Natural killer cell treated with Interleukin-12 subunit alpha and Interleukin-12 subunit beta and Interleukin-15 and Interleukin-18, amount 100 ng/mL, for 72 hours (primary cell): Measurements from ENCODE around the gene MC5R. TPM values are rescaled to one million over a fixed set of nuclear protein-coding genes. Genes with fewer than 3 reads are reported as not detected.

Source experiments
- ATAC-seq, 2 donors: fragments of 150-1000 bp; cut with Tn5 transposase in 1 of 2; sonication (Bioruptor Pico), chemical (Tn5 transposase) in 1 of 2; 2 replicates each; pipeline ENCODE4 v1.10.0; 2021
- DNase-seq: peaks from one replicate; pipeline ENCODE4 v3.0.0; 2022; ENCODE audit warnings: low spot score
- H3K27ac Mint-ChIP-seq, 2 donors: 1 replicate in 1 of 2; 2 replicates in 1 of 2; pipeline ENCODE4 v1.8.0; 2022; ENCODE audit warnings: mixed read lengths in 2 of 2, mild to moderate bottlenecking in 1 of 2, moderate library complexity in 1 of 2
- H3K27me3 Mint-ChIP-seq, 2 donors: 1 replicate in 1 of 2; 2 replicates in 1 of 2; pipeline ENCODE4 v1.8.0; 2022; ENCODE audit warnings: mixed read lengths in 2 of 2
- H3K36me3 Mint-ChIP-seq: one replicate; pipeline ENCODE4 v1.8.0; 2022; ENCODE audit warnings: mixed read lengths
- H3K4me1 Mint-ChIP-seq, 2 donors: 1 replicate in 1 of 2; 2 replicates in 1 of 2; pipeline ENCODE4 v1.8.0; 2022; ENCODE audit warnings: low read depth in 2 of 2, mixed read lengths in 2 of 2, mild to moderate bottlenecking in 1 of 2
- H3K4me3 Mint-ChIP-seq: one replicate; pipeline ENCODE4 v1.8.0; 2022; ENCODE audit warnings: mixed read lengths
- H3K9me3 Mint-ChIP-seq: 2 replicates; pipeline ENCODE4 v1.8.0; 2022; ENCODE audit warnings: mixed read lengths
- total RNA-seq, 2 donors: library from RNA; stranded (reverse); gene quantifications; one replicate each; pipeline ENCODE4 v1.2.3, GENCODE V29; 2022

MC5R gene
- not detected for total RNA-seq

DNA sequence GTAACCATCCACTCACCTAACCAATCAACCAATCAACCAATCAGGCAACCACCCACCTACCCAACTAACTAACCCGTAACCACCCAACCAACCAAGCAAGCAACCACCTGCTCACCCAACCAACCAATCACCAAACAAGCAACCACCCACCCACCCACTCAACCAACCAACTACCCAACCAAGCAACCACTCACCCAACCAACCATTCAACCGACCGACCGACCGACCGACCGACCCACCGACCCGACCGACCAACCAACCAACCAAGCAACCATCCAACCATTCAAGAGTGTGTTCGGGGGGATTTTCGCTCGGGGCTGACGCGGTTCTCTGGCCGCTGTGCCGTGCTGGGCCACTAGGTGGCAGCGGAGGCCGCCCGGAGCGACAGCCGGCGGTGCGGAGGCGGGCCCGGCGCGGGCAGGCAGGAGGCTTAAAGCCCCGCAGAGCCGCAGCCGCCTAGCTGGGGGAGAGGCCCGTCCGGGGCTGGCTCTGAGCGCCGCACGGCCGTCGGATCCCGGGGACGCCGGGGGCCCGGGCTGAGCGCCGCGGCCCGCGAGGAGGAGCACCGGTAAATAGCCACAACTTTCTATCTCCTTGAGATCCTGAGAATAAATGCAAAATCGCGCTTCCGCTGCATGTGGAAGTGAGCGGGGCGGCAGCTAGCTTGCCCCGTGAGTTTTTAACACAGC is at the start of gene MC5R:
TSS of gene MC5R (plus strand) at position 443 of the 689 bp plus-strand sequence. CDS start 1,617 bp downstream, outside the sequence.
- H3K9me3 Mint-ChIP-seq = no peaks in the 10 kb centered on the region
- H3K27ac Mint-ChIP-seq = no peak within 1 kb of the TSS
- peak within 1 kb of the TSS; percentile 30 for H3K4me3 Mint-ChIP-seq
- H3K4me1 Mint-ChIP-seq = peaks cover 0 to 4% of the 10 kb centered on the region in 2 donors
- ATAC-seq (peak; percentile 87 to 88), DNase-seq (peak; percentile 79)
- H3K36me3 Mint-ChIP-seq = no peaks in the 10 kb centered on the region
- peaks cover 22 to 31% of the 10 kb centered on the region in 2 donors for H3K27me3 Mint-ChIP-seq

DNA sequence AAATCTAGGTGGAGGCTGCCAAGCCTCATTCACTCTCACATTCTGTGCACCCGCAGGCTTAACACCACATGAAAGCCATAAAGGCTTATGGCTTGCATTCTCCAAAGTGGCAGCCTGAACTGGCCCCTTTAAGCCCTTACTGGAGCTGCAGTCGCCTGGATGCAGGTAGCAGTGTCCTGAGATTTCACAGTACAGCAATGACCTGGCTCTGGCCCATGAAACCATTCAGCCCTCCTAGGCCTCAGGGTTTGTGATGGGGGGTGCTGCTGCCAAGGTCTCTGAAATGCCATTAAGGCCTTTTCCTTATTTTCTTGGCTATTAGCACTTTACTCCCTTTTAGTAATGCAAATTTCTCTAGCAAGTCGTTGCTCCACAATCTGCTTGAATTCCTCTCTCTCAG is 48.9 kb upstream of the MC5R start:
- no peak overlapping the region for H3K27ac Mint-ChIP-seq
- peaks cover 7 to 13% of the 10 kb centered on the region in 2 donors for H3K27me3 Mint-ChIP-seq
- ATAC-seq (no peak), DNase-seq (no peak)
- no peaks in the 10 kb centered on the region for H3K4me1 Mint-ChIP-seq
- peaks cover 6% of the 10 kb centered on the region for H3K36me3 Mint-ChIP-seq
- H3K9me3 Mint-ChIP-seq = no peaks in the 10 kb centered on the region
- H3K4me3 Mint-ChIP-seq = no peak overlapping the region

DNA sequence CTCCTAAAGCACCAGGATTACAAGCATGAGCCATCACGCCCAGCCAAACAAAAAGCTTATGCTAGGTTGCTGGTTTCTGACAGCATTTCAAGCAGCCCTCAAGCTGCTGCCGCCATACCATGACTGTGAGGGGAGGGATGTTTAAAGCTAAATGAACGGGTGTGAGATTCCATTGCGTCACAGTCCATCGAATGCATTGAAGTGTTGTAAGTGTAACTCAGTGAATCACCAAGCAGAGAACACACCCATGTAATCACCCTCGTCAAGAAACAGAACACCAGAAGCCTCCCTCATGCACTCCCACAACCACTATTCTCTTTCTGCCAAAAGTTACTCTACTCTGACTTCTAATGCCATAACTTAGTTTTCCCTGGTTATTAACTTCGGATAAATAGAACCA is 32.8 kb upstream of the MC5R start:
- Mint-ChIP-seq H3K36me3 (no peaks in the 10 kb centered on the region), H3K9me3 (no peaks in the 10 kb centered on the region), H3K27ac (no peak overlapping the region), H3K4me1 (no peaks in the 10 kb centered on the region), H3K27me3 (peaks cover 12 to 19% of the 10 kb centered on the region in 2 donors), H3K4me3 (no peak overlapping the region)
- ATAC-seq (no peak), DNase-seq (no peak)

DNA sequence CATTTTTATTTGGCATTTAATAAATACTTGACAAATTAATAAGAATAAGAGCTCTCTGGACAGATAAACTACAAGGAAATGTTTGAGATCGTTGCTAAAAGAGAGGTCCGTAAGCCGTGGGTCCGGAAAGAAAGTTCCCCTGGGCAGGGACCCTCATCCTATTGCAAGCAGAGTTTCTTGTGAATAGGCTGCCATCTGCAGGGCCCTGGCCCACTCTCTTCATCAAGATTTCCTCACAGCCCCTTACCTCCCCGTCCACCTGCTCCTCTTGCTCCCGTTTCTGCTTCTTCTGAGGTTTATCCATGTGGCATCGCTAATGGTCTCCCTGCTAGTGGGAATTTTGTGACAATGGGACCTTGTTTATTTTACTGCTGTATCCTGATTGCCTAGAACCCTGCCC is 30.1 kb upstream of the MC5R start:
- H3K9me3 Mint-ChIP-seq = no peaks in the 10 kb centered on the region
- DNase-seq (no peak), ATAC-seq (no peak)
- no peak overlapping the region for H3K4me3 Mint-ChIP-seq
- H3K27ac Mint-ChIP-seq = no peak overlapping the region
- H3K27me3 Mint-ChIP-seq = peaks cover 21 to 28% of the 10 kb centered on the region in 2 donors
- no peaks in the 10 kb centered on the region for H3K4me1 Mint-ChIP-seq
- H3K36me3 Mint-ChIP-seq = no peaks in the 10 kb centered on the region

DNA sequence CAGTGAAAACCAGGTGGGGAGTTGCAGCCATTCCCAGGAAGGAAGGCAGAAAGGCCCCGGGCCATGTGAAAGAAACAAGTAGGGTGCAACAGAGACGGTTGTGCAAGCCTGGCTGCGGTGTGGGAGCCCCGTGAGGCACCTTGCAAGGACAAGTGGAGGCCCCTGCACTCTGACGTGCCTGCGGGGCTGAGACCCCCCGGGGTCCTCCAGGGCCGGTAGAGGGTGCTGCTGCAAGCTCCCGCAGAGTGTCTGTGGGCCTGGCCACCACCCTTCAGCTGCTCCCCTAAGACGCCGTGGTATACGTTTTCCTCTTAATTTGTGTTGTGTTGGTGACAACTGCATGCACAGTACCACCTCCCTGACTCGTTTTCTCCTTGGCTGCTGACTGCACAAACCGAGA is 27.4 kb upstream of the MC5R start:
- ATAC-seq = no peak
- DNase-seq = no peak
- no peaks in the 10 kb centered on the region for H3K9me3 Mint-ChIP-seq
- no peak overlapping the region for H3K27ac Mint-ChIP-seq
- H3K4me1 Mint-ChIP-seq = peaks cover 0 to 4% of the 10 kb centered on the region in 2 donors
- H3K36me3 Mint-ChIP-seq = no peaks in the 10 kb centered on the region
- H3K4me3 Mint-ChIP-seq = no peak overlapping the region
- H3K27me3 Mint-ChIP-seq = peaks cover 25 to 38% of the 10 kb centered on the region in 2 donors

DNA sequence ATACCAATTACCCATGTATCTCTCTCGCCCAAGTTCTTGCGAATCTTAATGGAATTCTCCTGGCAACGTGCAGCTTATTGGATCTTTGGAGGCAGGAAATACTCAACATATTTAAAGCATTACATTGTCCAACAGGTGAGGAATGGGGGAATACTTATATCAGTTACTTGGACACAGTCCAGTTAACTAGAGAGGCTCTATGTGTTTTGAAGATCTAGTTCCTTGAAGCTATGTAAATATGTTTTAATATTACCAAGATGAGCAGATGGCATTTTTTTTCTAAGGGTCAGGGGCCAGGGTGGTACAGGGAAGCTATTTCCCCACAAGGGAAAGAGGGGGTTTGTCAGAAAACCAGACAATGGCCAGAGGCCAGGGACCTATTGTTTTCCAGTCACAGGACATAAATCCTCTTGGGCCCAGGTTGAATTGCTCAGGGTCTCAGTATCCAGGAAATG is 26.8 kb upstream of the MC5R start:
- DNase-seq (no peak), ATAC-seq (no peak)
- H3K27ac Mint-ChIP-seq = no peak overlapping the region
- peaks cover 0 to 4% of the 10 kb centered on the region in 2 donors for H3K4me1 Mint-ChIP-seq
- no peaks in the 10 kb centered on the region for H3K9me3 Mint-ChIP-seq
- H3K36me3 Mint-ChIP-seq = no peaks in the 10 kb centered on the region
- H3K27me3 Mint-ChIP-seq = peaks cover 27 to 41% of the 10 kb centered on the region in 2 donors
- H3K4me3 Mint-ChIP-seq = no peak overlapping the region

GRCh38 chr18:13799396-13799795 is 24.6 kb upstream of the MC5R start:
- H3K9me3 Mint-ChIP-seq = no peaks in the 10 kb centered on the region
- ATAC-seq (no peak), DNase-seq (no peak)
- H3K36me3 Mint-ChIP-seq = no peaks in the 10 kb centered on the region
- H3K27ac Mint-ChIP-seq = no peak overlapping the region
- H3K27me3 Mint-ChIP-seq = peaks cover 40 to 43% of the 10 kb centered on the region in 2 donors
- peaks cover 0 to 4% of the 10 kb centered on the region in 2 donors for H3K4me1 Mint-ChIP-seq
- no peak overlapping the region for H3K4me3 Mint-ChIP-seq

GRCh38 chr18:13800505-13801259 is 23.3 kb upstream of the MC5R start:
- no peak for DNase-seq

DNA sequence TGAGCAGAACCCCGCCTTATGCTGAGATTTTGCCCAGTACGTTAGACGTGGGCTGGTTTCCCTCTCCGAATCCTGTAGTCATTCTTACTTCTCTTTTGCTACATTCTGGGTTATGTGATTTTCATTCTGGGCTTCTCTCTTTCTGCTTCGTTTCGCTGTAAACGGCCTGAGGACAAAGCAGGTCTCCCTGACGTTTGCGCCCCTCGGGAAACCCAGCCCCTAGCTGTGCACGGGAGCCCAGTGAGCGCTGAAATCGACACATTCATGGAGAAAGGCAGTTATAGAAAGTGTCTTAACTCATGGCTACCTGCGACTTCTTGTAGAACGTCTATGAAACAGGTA is 22.7 kb upstream of the MC5R start:
- no peaks in the 10 kb centered on the region for H3K9me3 Mint-ChIP-seq
- no peaks in the 10 kb centered on the region for H3K36me3 Mint-ChIP-seq
- H3K27ac Mint-ChIP-seq = no peak overlapping the region
- peaks cover 57 to 62% of the 10 kb centered on the region in 2 donors for H3K27me3 Mint-ChIP-seq
- no peak overlapping the region for H3K4me3 Mint-ChIP-seq
- DNase-seq (no peak), ATAC-seq (no peak)
- H3K4me1 Mint-ChIP-seq = peaks cover 0 to 4% of the 10 kb centered on the region in 2 donors

More at GRCh38 chr18:13800505-13801259, 23.3 kb upstream of the MC5R start:
- H3K36me3 Mint-ChIP-seq = no peaks in the 10 kb centered on the region
- H3K4me3 Mint-ChIP-seq = no peak overlapping the region
- H3K4me1 Mint-ChIP-seq = peaks cover 0 to 4% of the 10 kb centered on the region in 2 donors
- peaks cover 52 to 56% of the 10 kb centered on the region in 2 donors for H3K27me3 Mint-ChIP-seq
- ATAC-seq = peak; percentile 54 to 70
- no peak overlapping the region for H3K27ac Mint-ChIP-seq
- no peaks in the 10 kb centered on the region for H3K9me3 Mint-ChIP-seq

- ATAC-seq (no peak), DNase-seq (no peak)
- no peaks in the 10 kb centered on the region for H3K36me3 Mint-ChIP-seq
- H3K9me3 Mint-ChIP-seq = no peaks in the 10 kb centered on the region
- H3K4me1 Mint-ChIP-seq = peaks cover 0 to 4% of the 10 kb centered on the region in 2 donors
- no peak overlapping the region for H3K27ac Mint-ChIP-seq
- H3K27me3 Mint-ChIP-seq = peaks cover 41 to 47% of the 10 kb centered on the region in 2 donors
- no peak overlapping the region for H3K4me3 Mint-ChIP-seq
Measured at GRCh38 chr18:13804305-13804704, 19.6 kb upstream of the MC5R start.

- DNase-seq (no peak), ATAC-seq (no peak)
- no peak overlapping the region for H3K27ac Mint-ChIP-seq
- H3K4me1 Mint-ChIP-seq = peaks cover 0 to 3% of the 10 kb centered on the region in 2 donors
- H3K27me3 Mint-ChIP-seq = peaks cover 28 to 32% of the 10 kb centered on the region in 2 donors
- H3K36me3 Mint-ChIP-seq = no peaks in the 10 kb centered on the region
- H3K4me3 Mint-ChIP-seq = no peak overlapping the region
- H3K9me3 Mint-ChIP-seq = no peaks in the 10 kb centered on the region
Measured at GRCh38 chr18:13808294-13809042, 15.5 kb upstream of the MC5R start.

- H3K27me3 Mint-ChIP-seq = peaks cover 30 to 31% of the 10 kb centered on the region in 2 donors
- peaks cover 0 to 3% of the 10 kb centered on the region in 2 donors for H3K4me1 Mint-ChIP-seq
- H3K9me3 Mint-ChIP-seq = no peaks in the 10 kb centered on the region
- no peaks in the 10 kb centered on the region for H3K36me3 Mint-ChIP-seq
- no peak overlapping the region for H3K27ac Mint-ChIP-seq
- ATAC-seq (no peak), DNase-seq (no peak)
- H3K4me3 Mint-ChIP-seq = no peak overlapping the region
Measured at GRCh38 chr18:13809043-13809430, 14.9 kb upstream of the MC5R start.

GRCh38 chr18:13809531-13810255 is 14.3 kb upstream of the MC5R start:
- Mint-ChIP-seq H3K4me1 (peaks cover 0 to 3% of the 10 kb centered on the region in 2 donors), H3K9me3 (no peaks in the 10 kb centered on the region), H3K27ac (no peak overlapping the region), H3K36me3 (no peaks in the 10 kb centered on the region), H3K27me3 (peaks cover 25% of the 10 kb centered on the region in 2 donors), H3K4me3 (no peak overlapping the region)
- DNase-seq (no peak), ATAC-seq (no peak)
